ENCODE results near the gene CACNA1I. TPM values are rescaled to one million over a fixed set of nuclear protein-coding genes. Genes with fewer than 3 reads are reported as not detected.

The CACNA1I gene
- total RNA-seq, 2 experiments from 2014 or later: 17.3 to 19.0 TPM

GRCh38 chr22:39697790-39698430 lies 127.4 kb downstream of the CACNA1I start:
- DNase-seq: no peak
- Mint-ChIP-seq H3K27ac (no peak overlapping the region), H3K27me3 (peaks cover 17% of the 10 kb centered on the region), H3K4me3 (no peak overlapping the region), H3K36me3 (no peaks in the 10 kb centered on the region), H3K4me1 (no peaks in the 10 kb centered on the region), H3K9me3 (no peaks in the 10 kb centered on the region)
- POLR2A ChIA-PET: no interaction called here
- no peak for ATAC-seq (ENCODE audit: low read depth)

DNA sequence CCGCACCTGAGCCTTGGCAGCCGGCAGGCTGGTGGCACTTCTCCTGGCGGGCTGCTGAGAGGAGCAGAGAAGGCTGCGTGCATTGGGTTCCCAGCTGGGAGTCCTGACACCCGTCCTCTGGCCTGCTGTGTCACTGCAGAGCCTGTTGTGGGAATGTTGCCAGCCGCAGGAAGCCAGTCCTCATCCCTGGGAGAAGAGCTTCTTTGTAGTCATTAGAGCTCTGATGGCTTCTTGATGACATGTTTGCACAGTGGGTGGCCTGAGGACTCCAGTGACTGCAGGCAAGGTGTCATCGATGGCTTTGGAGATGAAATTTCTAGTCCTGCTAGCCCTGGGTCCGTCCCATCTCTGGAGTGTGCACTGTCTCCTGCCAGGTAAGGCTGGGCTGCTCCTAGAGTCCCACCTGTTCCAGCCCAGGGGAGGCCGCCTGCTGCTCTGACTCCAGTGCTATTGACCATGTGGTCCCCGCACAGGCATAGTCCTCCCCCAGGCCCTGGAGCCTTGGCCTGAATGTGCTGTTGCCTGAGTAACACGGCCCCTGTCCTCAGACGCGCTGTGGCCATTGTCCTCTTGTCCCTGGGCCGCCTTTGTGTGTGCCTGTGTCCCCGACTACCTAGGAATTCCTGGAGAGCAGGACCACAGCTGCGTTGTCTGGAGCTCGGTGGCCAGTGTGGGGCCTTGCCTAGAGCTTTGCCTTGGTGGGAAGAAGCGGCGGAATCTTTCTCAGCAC lies 129.2 kb downstream of the CACNA1I start:
- no peak overlapping the region for H3K27ac Mint-ChIP-seq
- H3K4me3 Mint-ChIP-seq: no peak overlapping the region
- H3K4me1 Mint-ChIP-seq: no peaks in the 10 kb centered on the region
- H3K36me3 Mint-ChIP-seq: no peaks in the 10 kb centered on the region
- peaks cover 13% of the 10 kb centered on the region for H3K27me3 Mint-ChIP-seq
- DNase-seq (no peak), ATAC-seq (ENCODE audit: low read depth) (no peak)
- H3K9me3 Mint-ChIP-seq: no peaks in the 10 kb centered on the region
- POLR2A ChIA-PET: no interaction called here

GRCh38 chr22:39700565-39700964 lies 130.0 kb downstream of the CACNA1I start:
- peaks cover 13% of the 10 kb centered on the region for H3K27me3 Mint-ChIP-seq
- no peak overlapping the region for H3K4me3 Mint-ChIP-seq
- DNase-seq (no peak), ATAC-seq (ENCODE audit: low read depth) (no peak)
- H3K9me3 Mint-ChIP-seq: no peaks in the 10 kb centered on the region
- no peak overlapping the region for H3K27ac Mint-ChIP-seq
- no peaks in the 10 kb centered on the region for H3K36me3 Mint-ChIP-seq
- no peaks in the 10 kb centered on the region for H3K4me1 Mint-ChIP-seq
- POLR2A ChIA-PET: no interaction called here

GRCh38 chr22:39703091-39703490 lies 132.5 kb downstream of the CACNA1I start:
- ATAC-seq (ENCODE audit: low read depth) (no peak), DNase-seq (no peak)
- Mint-ChIP-seq H3K4me3 (no peak overlapping the region), H3K4me1 (no peaks in the 10 kb centered on the region), H3K27me3 (peaks cover 7% of the 10 kb centered on the region), H3K36me3 (no peaks in the 10 kb centered on the region), H3K9me3 (no peaks in the 10 kb centered on the region), H3K27ac (no peak overlapping the region)
- POLR2A ChIA-PET: no interaction called here

GRCh38 chr22:39703928-39704639 lies 133.5 kb downstream of the CACNA1I start:
- POLR2A ChIA-PET: no interaction called here
- Mint-ChIP-seq H3K4me1 (no peaks in the 10 kb centered on the region), H3K9me3 (no peaks in the 10 kb centered on the region), H3K27me3 (peaks cover 5% of the 10 kb centered on the region), H3K4me3 (no peak overlapping the region), H3K27ac (no peak overlapping the region), H3K36me3 (no peaks in the 10 kb centered on the region)
- no peak for DNase-seq
- no peak for ATAC-seq (ENCODE audit: low read depth)

- H3K9me3 Mint-ChIP-seq: no peaks in the 10 kb centered on the region
- DNase-seq (no peak), ATAC-seq (ENCODE audit: low read depth) (no peak)
- H3K4me1 Mint-ChIP-seq: no peaks in the 10 kb centered on the region
- H3K36me3 Mint-ChIP-seq: no peaks in the 10 kb centered on the region
- H3K4me3 Mint-ChIP-seq: no peak overlapping the region
- peaks cover 12% of the 10 kb centered on the region for H3K27me3 Mint-ChIP-seq
- POLR2A ChIA-PET: no interaction called here
- no peak overlapping the region for H3K27ac Mint-ChIP-seq
These were observed 134.8 kb downstream of the CACNA1I start for GRCh38 chr22:39705386-39705785.

- ATAC-seq (ENCODE audit: low read depth) (no peak), DNase-seq (no peak)
- Mint-ChIP-seq H3K4me1 (no peaks in the 10 kb centered on the region), H3K27ac (no peak overlapping the region), H3K9me3 (no peaks in the 10 kb centered on the region), H3K36me3 (no peaks in the 10 kb centered on the region), H3K4me3 (no peak overlapping the region), H3K27me3 (peaks cover 17% of the 10 kb centered on the region)
- POLR2A ChIA-PET: no interaction called here
These were observed 136.0 kb downstream of the CACNA1I start for GRCh38 chr22:39706376-39707140.

GRCh38 chr22:39707351-39707750 lies 136.8 kb downstream of the CACNA1I start:
- Mint-ChIP-seq H3K4me1 (no peaks in the 10 kb centered on the region), H3K36me3 (no peaks in the 10 kb centered on the region), H3K27ac (no peak overlapping the region), H3K27me3 (peaks cover 15% of the 10 kb centered on the region), H3K9me3 (no peaks in the 10 kb centered on the region), H3K4me3 (no peak overlapping the region)
- POLR2A ChIA-PET: no interaction called here
- ATAC-seq (ENCODE audit: low read depth) (no peak), DNase-seq (no peak)

DNA sequence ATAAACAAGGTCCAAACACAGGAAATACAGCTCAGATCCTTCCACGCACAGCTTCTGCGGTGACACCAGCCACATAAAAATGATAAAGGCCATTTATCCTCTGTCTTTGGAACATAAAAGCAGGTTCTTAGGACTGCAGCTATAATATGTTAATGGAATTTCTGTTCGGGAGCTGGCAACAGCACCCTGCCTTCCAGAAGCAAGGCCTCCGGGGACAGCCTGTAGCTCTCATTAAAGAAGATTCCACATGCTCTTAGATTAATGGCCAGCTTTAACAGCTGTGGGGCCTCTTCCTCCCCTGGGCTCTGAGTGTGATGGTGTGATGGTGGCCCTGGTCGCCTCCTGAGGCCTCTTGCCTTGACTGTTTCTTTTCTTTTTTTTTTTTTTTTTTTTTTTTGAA lies 137.3 kb downstream of the CACNA1I start:
- no peak overlapping the region for H3K27ac Mint-ChIP-seq
- no peak overlapping the region for H3K4me3 Mint-ChIP-seq
- no peaks in the 10 kb centered on the region for H3K9me3 Mint-ChIP-seq
- POLR2A ChIA-PET: no interaction called here
- ATAC-seq (ENCODE audit: low read depth) (no peak), DNase-seq (no peak)
- no peaks in the 10 kb centered on the region for H3K36me3 Mint-ChIP-seq
- peaks cover 15% of the 10 kb centered on the region for H3K27me3 Mint-ChIP-seq
- H3K4me1 Mint-ChIP-seq: no peaks in the 10 kb centered on the region

DNA sequence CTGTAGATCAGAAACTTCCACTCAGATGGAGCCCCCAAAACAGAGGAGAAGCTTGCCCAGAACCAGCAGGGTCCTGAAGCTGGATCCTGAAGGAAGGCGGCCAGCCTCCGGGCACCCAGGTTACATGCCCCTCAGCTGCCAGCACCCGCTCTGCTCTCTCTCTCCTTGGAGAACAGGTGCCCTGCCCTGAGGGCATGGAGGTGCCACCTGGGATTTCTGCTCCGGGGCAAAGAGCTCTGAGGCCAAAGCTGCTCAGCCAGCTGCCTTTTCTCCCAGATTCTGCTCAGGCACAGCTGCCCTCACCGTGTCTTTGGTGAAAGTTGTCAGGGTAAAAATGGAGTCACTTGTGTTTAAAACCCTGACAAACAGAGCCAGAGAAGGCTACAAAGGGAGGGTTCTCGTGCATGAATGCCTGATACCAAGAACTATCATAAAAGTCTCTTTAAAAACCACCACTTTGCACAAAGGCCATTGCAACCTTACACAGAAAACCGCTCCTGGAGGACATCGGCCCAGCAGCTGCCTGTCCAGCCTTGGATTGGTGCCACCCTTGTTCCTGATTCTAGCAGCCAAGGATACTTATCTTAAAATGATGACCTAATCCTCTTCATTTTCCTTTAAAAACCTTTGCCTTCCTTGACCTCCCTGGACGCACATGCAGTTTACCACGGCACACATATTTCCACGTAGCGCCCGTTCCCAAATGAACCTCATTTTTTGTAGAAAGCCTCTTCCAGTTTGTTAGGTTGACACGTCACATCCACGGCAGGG lies 140.0 kb downstream of the CACNA1I start:
- ATAC-seq (ENCODE audit: low read depth): no peak
- no peak overlapping the region for H3K27ac Mint-ChIP-seq

DNA sequence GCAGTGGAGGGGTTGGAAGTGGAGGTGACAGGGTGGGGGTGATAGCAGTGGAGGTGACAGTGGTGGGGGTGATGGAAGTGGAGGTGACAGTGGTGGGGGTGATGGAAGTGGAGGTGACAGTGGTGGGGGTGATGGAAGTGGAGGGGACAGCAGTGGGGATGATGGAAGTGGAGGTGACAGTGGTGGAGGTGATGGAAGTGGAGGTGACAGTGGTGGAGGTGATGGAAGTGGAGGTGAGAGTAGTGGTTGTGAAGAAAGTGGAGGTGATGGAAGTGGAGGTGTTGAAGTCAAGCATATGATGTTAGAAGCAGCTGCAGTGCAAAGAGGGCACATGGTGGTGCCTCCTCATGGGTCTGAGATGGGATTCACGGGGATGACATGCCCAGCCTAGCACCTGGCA lies 141.5 kb downstream of the CACNA1I start:
- Mint-ChIP-seq H3K36me3 (no peaks in the 10 kb centered on the region), H3K4me3 (no peak overlapping the region)
- POLR2A ChIA-PET: no interaction called here

More for the DNA sequence above, 140.0 kb downstream of the CACNA1I start:
- POLR2A ChIA-PET: no interaction called here
- peaks cover 13% of the 10 kb centered on the region for H3K27me3 Mint-ChIP-seq
- DNase-seq: no peak
- H3K4me1 Mint-ChIP-seq: no peaks in the 10 kb centered on the region
- H3K4me3 Mint-ChIP-seq: no peak overlapping the region
- H3K36me3 Mint-ChIP-seq: no peaks in the 10 kb centered on the region
- H3K9me3 Mint-ChIP-seq: no peaks in the 10 kb centered on the region

GRCh38 chr22:39712751-39713525 lies 142.4 kb downstream of the CACNA1I start:
- H3K27ac Mint-ChIP-seq: no peak overlapping the region
- POLR2A ChIA-PET: no interaction called here

More for the DNA sequence above, 141.5 kb downstream of the CACNA1I start:
- Mint-ChIP-seq H3K4me1 (no peaks in the 10 kb centered on the region), H3K27me3 (peaks cover 13% of the 10 kb centered on the region), H3K27ac (no peak overlapping the region), H3K9me3 (no peaks in the 10 kb centered on the region)
- no peak for ATAC-seq (ENCODE audit: low read depth)
- no peak for DNase-seq

More at GRCh38 chr22:39712751-39713525, 142.4 kb downstream of the CACNA1I start:
- Mint-ChIP-seq H3K27me3 (peaks cover 13% of the 10 kb centered on the region), H3K36me3 (no peaks in the 10 kb centered on the region), H3K9me3 (no peaks in the 10 kb centered on the region), H3K4me1 (no peaks in the 10 kb centered on the region), H3K4me3 (no peak overlapping the region)
- ATAC-seq (ENCODE audit: low read depth) (no peak), DNase-seq (no peak)
